H9 (cell line): ENCODE data around the gene SELENBP1. TPM values are rescaled to one million over a fixed set of nuclear protein-coding genes. Genes with fewer than 3 reads are reported as not detected.

Source experiments
- DNase-seq: peaks from one replicate; pipeline ENCODE4 v3.0.0-alpha.2; 2017
- H2AFZ ChIP-seq: one replicate; pipeline ENCODE4 v1.6.1; 2013; ENCODE audit warnings: mild to moderate bottlenecking, low read length, control low read depth, moderate library complexity
- H2AK5ac ChIP-seq: 2 replicates; pipeline ENCODE4 v1.6.1; 2013; ENCODE audit warnings: low read length, control low read depth, mixed read lengths; ENCODE audit not compliant: insufficient read length
- H2BK120ac ChIP-seq: one replicate; pipeline ENCODE4 v1.6.1; 2013; ENCODE audit warnings: low read depth, mild to moderate bottlenecking, low read length, control low read depth, inconsistent platforms; ENCODE audit not compliant: poor library complexity, severe bottlenecking
- H2BK12ac ChIP-seq: 2 replicates; pipeline ENCODE4 v1.6.1; 2013; ENCODE audit warnings: low read length, control low read depth, mixed read lengths, low read depth; ENCODE audit not compliant: insufficient read length
- H2BK15ac ChIP-seq: 2 replicates; pipeline ENCODE4 v1.6.1; 2013; ENCODE audit warnings: low read depth, low read length, control low read depth
- H2BK20ac ChIP-seq: one replicate; pipeline ENCODE4 v1.6.1; 2013; ENCODE audit warnings: low read depth, mild to moderate bottlenecking, low read length, control low read depth, inconsistent platforms; ENCODE audit not compliant: poor library complexity, severe bottlenecking
- H2BK5ac ChIP-seq: 2 replicates; pipeline ENCODE4 v1.6.1; 2013; ENCODE audit warnings: low read length, control low read depth, mixed read lengths; ENCODE audit not compliant: insufficient read length
- H3K14ac ChIP-seq: 2 replicates; pipeline ENCODE4 v1.6.1; 2013; ENCODE audit warnings: low read length, control low read depth; ENCODE audit not compliant: insufficient read depth
- H3K18ac ChIP-seq: 2 replicates; pipeline ENCODE4 v1.6.1; 2013; ENCODE audit warnings: low read depth, mild to moderate bottlenecking, mixed read lengths, low read length, control low read depth; ENCODE audit not compliant: insufficient read length
- H3K23ac ChIP-seq: 2 replicates; pipeline ENCODE4 v1.6.1; 2013; ENCODE audit warnings: low read length, control low read depth, mixed read lengths, low read depth; ENCODE audit not compliant: insufficient read length
- H3K23me2 ChIP-seq: 2 replicates; pipeline ENCODE4 v1.6.1; 2013; ENCODE audit warnings: low read depth, mild to moderate bottlenecking, mixed read lengths, low read length, control low read depth; ENCODE audit not compliant: insufficient read length, poor library complexity, severe bottlenecking
- H3K27ac ChIP-seq: 2 replicates; pipeline ENCODE4 v1.5.1; 2013; ENCODE audit warnings: low read length, control low read depth, mixed read lengths, low read depth; ENCODE audit not compliant: insufficient read length
- H3K27me3 ChIP-seq: 2 replicates; pipeline ENCODE4 v1.6.1; 2013; ENCODE audit warnings: low read length, control low read depth, inconsistent platforms; ENCODE audit not compliant: insufficient read depth
- H3K4ac ChIP-seq: 2 replicates; pipeline ENCODE4 v1.6.1; 2013; ENCODE audit warnings: low read depth, mild to moderate bottlenecking, control low read depth, inconsistent platforms, low read length, moderate library complexity
- H3K4me1 ChIP-seq: 2 replicates; pipeline ENCODE4 v1.6.1; 2013; ENCODE audit warnings: low read length, control low read depth, inconsistent platforms; ENCODE audit not compliant: insufficient read depth
- H3K4me2 ChIP-seq: 2 replicates; pipeline ENCODE4 v1.6.1; 2013; ENCODE audit warnings: low read length, control low read depth, mixed read lengths; ENCODE audit not compliant: insufficient read length, insufficient read depth
- H3K56ac ChIP-seq: 2 replicates; pipeline ENCODE4 v1.6.1; 2013; ENCODE audit warnings: low read depth, mild to moderate bottlenecking, mixed read lengths, low read length, control low read depth; ENCODE audit not compliant: insufficient read length
- H3K79me1 ChIP-seq: 2 replicates; pipeline ENCODE4 v1.6.1; 2013; ENCODE audit warnings: low read depth, mild to moderate bottlenecking, moderate library complexity, low read length, control low read depth, inconsistent platforms; ENCODE audit not compliant: insufficient read depth, poor library complexity, severe bottlenecking
- H3K79me2 ChIP-seq: 2 replicates; pipeline ENCODE4 v1.6.1; 2013; ENCODE audit warnings: low read length, control low read depth, inconsistent platforms; ENCODE audit not compliant: insufficient read depth
- H3K9ac ChIP-seq: 2 replicates; pipeline ENCODE4 v1.6.1; 2013; ENCODE audit warnings: low read length, control low read depth, mixed read lengths; ENCODE audit not compliant: insufficient read length; ENCODE audit errors: extremely low read depth
- H3K9me3 ChIP-seq: one replicate; pipeline ENCODE4 v1.6.1; 2013; ENCODE audit warnings: low read depth, low read length, inconsistent platforms; ENCODE audit not compliant: control insufficient read depth
- H3T11ph ChIP-seq: one replicate; pipeline ENCODE4 v1.6.1; 2013; ENCODE audit warnings: mild to moderate bottlenecking, low read length, control low read depth, inconsistent platforms
- H4K20me1 ChIP-seq: one replicate; pipeline ENCODE4 v1.6.1; 2013; ENCODE audit not compliant: control insufficient read depth, insufficient read length, insufficient read depth
- H4K5ac ChIP-seq: 2 replicates; pipeline ENCODE4 v1.6.1; 2013; ENCODE audit warnings: low read depth, mild to moderate bottlenecking, mixed read lengths, low read length, control low read depth; ENCODE audit not compliant: insufficient read length
- H4K8ac ChIP-seq: replicated peaks from 2 replicates; pipeline ENCODE4 v1.6.1; 2013; ENCODE audit warnings: low read length, control low read depth, mixed read lengths, low read depth; ENCODE audit not compliant: insufficient read length
- H4K91ac ChIP-seq: 2 replicates; pipeline ENCODE4 v1.6.1; 2013; ENCODE audit warnings: low read depth, mild to moderate bottlenecking, moderate library complexity, mixed read lengths, low read length, control low read depth; ENCODE audit not compliant: insufficient read length
- H3K27ac Mint-ChIP-seq, 3 experiments: 2 replicates in 2 of 3; 3 replicates in 1 of 3; pipeline ENCODE4 v1.8.0; 2020 to 2021; ENCODE audit warnings: mixed read lengths in 3 of 3, mild to moderate bottlenecking in 1 of 3, moderate library complexity in 1 of 3
- H3K27me3 Mint-ChIP-seq: 2 replicates; pipeline ENCODE4 v1.8.0; 2021; ENCODE audit warnings: low read depth, mild to moderate bottlenecking, moderate library complexity, mixed read lengths
- H3K36me3 Mint-ChIP-seq, 3 experiments: 2 replicates in 2 of 3; 3 replicates in 1 of 3; pipeline ENCODE4 v1.8.0; 2020 to 2021; ENCODE audit warnings: low read depth in 3 of 3, mixed read lengths in 3 of 3; ENCODE audit not compliant: insufficient read depth in 1 of 3
- H3K4me1 Mint-ChIP-seq, 2 experiments: 2 replicates each; pipeline ENCODE4 v1.8.0; 2020; ENCODE audit warnings: mixed read lengths in 2 of 2
- H3K4me3 Mint-ChIP-seq, 2 experiments: 2 replicates in 1 of 2; 3 replicates in 1 of 2; pipeline ENCODE4 v1.8.0; 2020 to 2021; ENCODE audit warnings: mild to moderate bottlenecking in 2 of 2, mixed read lengths in 2 of 2, moderate library complexity in 1 of 2
- H3K9me3 Mint-ChIP-seq, 2 experiments: 2 replicates in 1 of 2; 3 replicates in 1 of 2; pipeline ENCODE4 v1.8.0; 2020; ENCODE audit warnings: mild to moderate bottlenecking in 2 of 2, mixed read lengths in 2 of 2, moderate library complexity in 1 of 2
- CTCF ChIP-seq: fragments of 200-600 bp; sonication (generic); conservative IDR thresholded peaks from 3 replicates; pipeline ENCODE4 v1.8.0; 2021; ENCODE audit warnings: antibody characterized with exemption, mild to moderate bottlenecking
- WGBS: extraction: QIAGEN DNeasy Blood & Tissue Kit; methylation state at CpG from one replicate; pipeline ENCODE4 v1.1.7; 2013; ENCODE audit warnings: missing lambda C conversion rate, low lambda C conversion rate, mixed read lengths; ENCODE audit not compliant: insufficient read length; ENCODE audit errors: extremely low coverage; 5-methylcytosine and 5-hydroxymethylcytosine counted together
- total RNA-seq: library from RNA; stranded (reverse); gene quantifications from 2 replicates; pipeline ENCODE4 v1.2.1, GENCODE V29; 2021

SELENBP1 gene
- total RNA-seq, 1 experiment from 2014 or later: 14.2 TPM

GRCh38 chr1:151325646-151326429 lies 46.7 kb downstream of the SELENBP1 start:
- Histone ChIP-seq H4K5ac (no peak overlapping the region), H4K91ac (no peak overlapping the region), H4K20me1 (no peaks in the 10 kb centered on the region), H2BK5ac (no peak overlapping the region), H2BK12ac (no peak overlapping the region), H3K23me2 (peaks cover 13% of the 10 kb centered on the region), H2BK15ac (no peak overlapping the region), H3K23ac (no peak overlapping the region), H3K4me1 (no peaks in the 10 kb centered on the region; the same call in 1 of the 2 replicates), H3K27me3 (no peaks in the 10 kb centered on the region), H4K8ac (no peak overlapping the region), H3K9me3 (no peaks in the 10 kb centered on the region), H2AFZ (no peak overlapping the region), H3K27ac (no peak overlapping the region), H2BK20ac (no peak overlapping the region), H3K14ac (no peak overlapping the region), H3K79me2 (no peaks in the 10 kb centered on the region), H3K4ac (no peak overlapping the region), H2AK5ac (no peak overlapping the region), H3T11ph (no peak overlapping the region), H3K9ac (peak overlapping the region; percentile 33), H3K4me2 (peak overlapping the region; percentile 67), H3K79me1 (no peaks in the 10 kb centered on the region), H3K56ac (no peak overlapping the region), H2BK120ac (no peak overlapping the region), H3K18ac (no peak overlapping the region)
- H3K36me3 Mint-ChIP-seq: peaks cover 8 to 37% (median 20%) of the 10 kb centered on the region in 3 experiments; a peak in 6 of 7 replicates
- H3K27ac Mint-ChIP-seq: peak overlapping the region in 2 of 3 experiments; percentile 16 to 64; a peak in 2 of 7 replicates
- no peak for DNase-seq
- WGBS: no CpG with 5 or more reads among the region's 5 CpGs
- TF ChIP-seq CTCF: no peak
- H3K9me3 Mint-ChIP-seq: no peaks in the 10 kb centered on the region
- peaks cover 15% of the 10 kb centered on the region in 2 experiments for H3K4me1 Mint-ChIP-seq
- peaks cover 3% of the 10 kb centered on the region; the same call in 1 of the 2 replicates for H3K27me3 Mint-ChIP-seq
- peak overlapping the region; percentile 88 to 89 for H3K4me3 Mint-ChIP-seq
